Amniotic epithelial cell (primary cell): Measurements from ENCODE around the gene RMI2.

Source experiments
- DNase-seq: peaks from one replicate; pipeline ENCODE4 v3.0.0-alpha.2; 2010; ENCODE audit warnings: low read depth

RMI2 gene

GRCh38 chr16:11399261-11399831, 54.1 kb downstream of the RMI2 start:
- DNase-seq: no peak

DNA sequence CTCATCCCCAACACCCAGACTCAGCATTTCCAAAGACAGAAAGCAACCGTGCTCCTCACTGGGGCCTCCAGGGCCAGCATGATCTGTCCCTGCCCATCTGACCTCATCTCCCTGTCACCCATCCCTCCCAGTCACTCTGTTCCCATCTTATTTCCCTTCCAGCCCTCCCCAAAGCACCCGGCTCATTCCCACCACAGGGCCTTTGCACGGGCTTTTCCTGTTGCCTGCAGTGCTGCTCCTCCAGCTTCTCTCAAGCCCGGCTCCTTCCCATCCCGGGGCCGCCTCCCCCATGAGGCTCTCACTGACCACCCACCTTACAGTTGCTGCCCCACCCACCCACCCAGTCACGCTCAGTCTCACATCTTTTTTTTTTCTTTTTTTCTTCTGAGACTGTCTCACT, 54.8 kb downstream of the RMI2 start:
- no peak for DNase-seq
